Endodermal cell (in vitro differentiated cells): Measurements from ENCODE around the gene GRIP1. TPM values are rescaled to one million over a fixed set of nuclear protein-coding genes. Genes with fewer than 3 reads are reported as not detected.

Experiments
- DNase-seq: peaks from one replicate; pipeline ENCODE4 v3.0.0-alpha.2; 2017
- H3K27ac ChIP-seq: 2 replicates; pipeline ENCODE4 v1.5.1; 2013; ENCODE audit warnings: mild to moderate bottlenecking, low read depth, low read length, moderate library complexity
- H3K27me3 ChIP-seq: 2 replicates; pipeline ENCODE4 v1.6.1; 2013; ENCODE audit warnings: mild to moderate bottlenecking, low read length, moderate library complexity; ENCODE audit not compliant: insufficient read depth, control insufficient read depth, poor library complexity, severe bottlenecking
- H3K36me3 ChIP-seq: 2 replicates; pipeline ENCODE4 v1.7.0; 2013; ENCODE audit warnings: mild to moderate bottlenecking, low read length, moderate library complexity; ENCODE audit not compliant: control insufficient read depth, insufficient read depth
- H3K4me1 ChIP-seq: one replicate; pipeline ENCODE4 v1.7.0; 2013; ENCODE audit warnings: low read length; ENCODE audit not compliant: control insufficient read depth, insufficient read depth
- H3K4me3 ChIP-seq: 2 replicates; pipeline ENCODE4 v1.5.1; 2013; ENCODE audit warnings: mild to moderate bottlenecking, low read length, moderate library complexity
- H3K9ac ChIP-seq: 2 replicates; pipeline ENCODE4 v1.6.1; 2013; ENCODE audit warnings: mild to moderate bottlenecking, low read length, moderate library complexity; ENCODE audit not compliant: poor library complexity, severe bottlenecking; ENCODE audit errors: extremely low read depth
- H3K9me3 ChIP-seq: 2 replicates; pipeline ENCODE4 v1.6.1; 2013; ENCODE audit warnings: mild to moderate bottlenecking, low read length, moderate library complexity; ENCODE audit not compliant: control insufficient read depth
- H3K27ac Mint-ChIP-seq: 2 replicates; pipeline ENCODE4 v1.8.0; 2020; ENCODE audit warnings: mixed read lengths
- H3K27me3 Mint-ChIP-seq: 2 replicates; pipeline ENCODE4 v1.8.0; 2021; ENCODE audit warnings: mild to moderate bottlenecking, mixed read lengths; ENCODE audit not compliant: insufficient read depth
- H3K36me3 Mint-ChIP-seq: 2 replicates; pipeline ENCODE4 v1.8.0; 2020; ENCODE audit warnings: low read depth, mixed read lengths
- H3K4me1 Mint-ChIP-seq: 2 replicates; pipeline ENCODE4 v1.8.0; 2020; ENCODE audit warnings: mixed read lengths
- H3K4me3 Mint-ChIP-seq: 2 replicates; pipeline ENCODE4 v1.8.0; 2020; ENCODE audit warnings: mild to moderate bottlenecking, moderate library complexity, mixed read lengths
- H3K9me3 Mint-ChIP-seq: 2 replicates; pipeline ENCODE4 v1.8.0; 2020; ENCODE audit warnings: mild to moderate bottlenecking, mixed read lengths
- WGBS, 2 experiments: methylation state at CpG; one replicate each; pipeline versions ENCODE4 v1.1.5 to v1.1.7; 2013; ENCODE audit warnings: missing lambda C conversion rate in 2 of 2, mixed read lengths in 1 of 2; ENCODE audit not compliant: insufficient coverage in 1 of 2, insufficient read length in 1 of 2; 5-methylcytosine and 5-hydroxymethylcytosine counted together
- total RNA-seq, 2 donors: library from RNA; stranded (reverse); fragmentation: NEBNext Ultra II Directional in 1 of 2; extraction: Animal tissue kit (Norgen Biotek cat#: 25700) in 1 of 2; gene quantifications; 2 replicates in 1 of 2; 3 replicates in 1 of 2; pipeline ENCODE4 v1.2.1, GENCODE V29; 2021
- TF ChIP-seq, protein P1 (sequence below): fragments of 200-600 bp; sonication (generic); conservative IDR thresholded peaks from 2 replicates; pipeline ENCODE4 v1.5.0; 2021; ENCODE audit warnings: antibody characterized with exemption, mild to moderate bottlenecking

GRIP1 gene
- total RNA-seq, 2 donors from 2014 or later, result 41.0 to 47.6 TPM

DNA sequence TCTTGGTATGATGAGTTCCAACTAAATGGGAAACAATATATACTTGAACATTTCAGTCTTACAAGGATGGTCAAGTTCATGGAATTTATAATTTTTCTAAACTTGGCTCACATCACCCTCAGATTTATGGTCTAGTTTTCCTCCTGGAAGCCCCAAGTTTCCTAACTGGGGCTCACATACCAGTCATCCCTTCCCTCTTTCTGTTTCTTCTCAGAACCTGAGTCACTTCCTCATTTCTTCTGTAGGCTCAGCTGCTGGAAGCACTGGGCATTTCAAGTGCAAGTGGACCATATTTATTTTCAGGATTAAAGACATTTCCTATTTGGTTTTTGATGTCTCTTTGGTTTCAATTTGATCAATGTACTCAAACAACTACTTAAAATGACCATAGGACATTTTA is 55.4 kb downstream of the GRIP1 start:
- Mint-ChIP-seq H3K9me3 (no peaks in the 10 kb centered on the region), H3K27me3 (no peaks in the 10 kb centered on the region), H3K36me3 (no peaks in the 10 kb centered on the region), H3K4me3 (no peak overlapping the region), H3K4me1 (peaks cover 24% of the 10 kb centered on the region), H3K27ac (no peak overlapping the region)
- Histone ChIP-seq H3K9me3 (no peaks in the 10 kb centered on the region), H3K9ac (no peak overlapping the region), H3K27me3 (no peaks in the 10 kb centered on the region), H3K4me1 (peaks cover 9% of the 10 kb centered on the region), H3K27ac (no peak overlapping the region), H3K36me3 (no peaks in the 10 kb centered on the region), H3K4me3 (no peak overlapping the region)
- DNase-seq, result no peak
- TF ChIP-seq, protein P1, sequence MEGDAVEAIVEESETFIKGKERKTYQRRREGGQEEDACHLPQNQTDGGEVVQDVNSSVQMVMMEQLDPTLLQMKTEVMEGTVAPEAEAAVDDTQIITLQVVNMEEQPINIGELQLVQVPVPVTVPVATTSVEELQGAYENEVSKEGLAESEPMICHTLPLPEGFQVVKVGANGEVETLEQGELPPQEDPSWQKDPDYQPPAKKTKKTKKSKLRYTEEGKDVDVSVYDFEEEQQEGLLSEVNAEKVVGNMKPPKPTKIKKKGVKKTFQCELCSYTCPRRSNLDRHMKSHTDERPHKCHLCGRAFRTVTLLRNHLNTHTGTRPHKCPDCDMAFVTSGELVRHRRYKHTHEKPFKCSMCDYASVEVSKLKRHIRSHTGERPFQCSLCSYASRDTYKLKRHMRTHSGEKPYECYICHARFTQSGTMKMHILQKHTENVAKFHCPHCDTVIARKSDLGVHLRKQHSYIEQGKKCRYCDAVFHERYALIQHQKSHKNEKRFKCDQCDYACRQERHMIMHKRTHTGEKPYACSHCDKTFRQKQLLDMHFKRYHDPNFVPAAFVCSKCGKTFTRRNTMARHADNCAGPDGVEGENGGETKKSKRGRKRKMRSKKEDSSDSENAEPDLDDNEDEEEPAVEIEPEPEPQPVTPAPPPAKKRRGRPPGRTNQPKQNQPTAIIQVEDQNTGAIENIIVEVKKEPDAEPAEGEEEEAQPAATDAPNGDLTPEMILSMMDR, result no peak

DNA sequence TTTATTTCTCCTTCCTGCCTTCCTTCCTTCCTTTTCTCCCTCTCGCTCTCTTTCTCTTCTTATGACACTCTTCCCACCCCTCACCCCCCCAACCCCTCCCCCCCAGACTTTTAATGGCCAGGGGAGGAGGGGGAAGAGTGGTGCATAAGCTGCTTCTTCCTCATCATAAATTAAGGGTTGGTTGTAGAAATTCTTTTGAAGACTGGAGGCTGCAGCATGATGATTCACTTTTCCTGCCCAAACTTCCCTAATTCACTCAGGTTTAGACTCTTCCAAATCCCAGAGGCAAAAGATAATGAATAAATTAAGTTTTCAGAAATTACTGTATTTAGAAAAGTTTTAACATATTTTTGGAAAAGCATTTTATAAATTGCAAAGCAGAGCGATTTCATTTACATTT is 58.2 kb downstream of the GRIP1 start:
- Histone ChIP-seq H3K4me3 (no peak overlapping the region), H3K4me1 (peaks cover 3% of the 10 kb centered on the region)
- no CpG with 5 or more reads among the region's 2 CpGs for WGBS, 2 experiments

DNA sequence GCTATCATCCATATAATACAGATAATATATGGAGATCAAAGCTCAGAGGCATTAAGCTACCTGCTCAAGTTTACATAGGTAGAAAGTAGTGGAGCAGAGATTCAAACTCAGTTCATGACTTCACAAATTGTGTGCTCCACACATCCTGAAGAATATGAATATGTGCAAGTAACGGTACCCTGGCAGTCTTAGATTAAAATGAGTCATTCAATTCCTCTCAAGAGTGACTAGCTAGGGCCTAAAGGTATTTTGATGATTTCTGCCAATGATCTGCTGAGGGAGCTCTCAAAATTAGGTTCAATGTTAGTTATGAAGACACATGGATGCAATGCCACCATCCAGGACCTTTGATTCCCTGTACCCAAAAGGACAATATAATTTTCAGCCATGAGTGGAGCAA is 58.9 kb downstream of the GRIP1 start:
- Mint-ChIP-seq H3K4me3 (no peak overlapping the region), H3K27me3 (no peaks in the 10 kb centered on the region), H3K9me3 (no peaks in the 10 kb centered on the region), H3K27ac (no peak overlapping the region), H3K36me3 (no peaks in the 10 kb centered on the region), H3K4me1 (peaks cover 16% of the 10 kb centered on the region)
- Histone ChIP-seq H3K27me3 (no peaks in the 10 kb centered on the region), H3K36me3 (no peaks in the 10 kb centered on the region), H3K4me1 (peaks cover 3% of the 10 kb centered on the region), H3K4me3 (no peak overlapping the region), H3K27ac (no peak overlapping the region), H3K9me3 (no peaks in the 10 kb centered on the region), H3K9ac (no peak overlapping the region)
- TF ChIP-seq, protein P1, result no peak
- no peak for DNase-seq
- WGBS, 2 experiments, result 97 to 100% methylated on average over 1 of the region's 1 CpG

More for the DNA sequence above, 58.2 kb downstream of the GRIP1 start:
- Mint-ChIP-seq H3K4me3 (no peak overlapping the region), H3K27me3 (no peaks in the 10 kb centered on the region), H3K27ac (no peak overlapping the region), H3K9me3 (no peaks in the 10 kb centered on the region), H3K4me1 (peaks cover 16% of the 10 kb centered on the region), H3K36me3 (no peaks in the 10 kb centered on the region)
- no peaks in the 10 kb centered on the region for H3K36me3 ChIP-seq
- DNase-seq, result no peak
- H3K9ac ChIP-seq, result no peak overlapping the region
- TF ChIP-seq, protein P1, result no peak
- no peaks in the 10 kb centered on the region for H3K27me3 ChIP-seq
- H3K9me3 ChIP-seq, result no peaks in the 10 kb centered on the region
- no peak overlapping the region for H3K27ac ChIP-seq
